Panc1 (cell line): Measurements from ENCODE around the gene KCNA5.

Source experiments
- POLR2AphosphoS5 ChIP-seq: IDR thresholded peaks from 2 replicates; pipeline ENCODE4 v1.6.1; 2012; ENCODE audit warnings: mild to moderate bottlenecking, low read depth, low read length, moderate library complexity
- SIN3A ChIP-seq: IDR thresholded peaks from 2 replicates; pipeline ENCODE4 v1.6.1; 2012; ENCODE audit warnings: low read depth, mild to moderate bottlenecking, low read length, moderate library complexity, borderline replicate concordance; ENCODE audit not compliant: insufficient read depth
- TCF7L2 ChIP-seq: IDR thresholded peaks from 2 replicates; pipeline ENCODE4 v1.6.1; 2011; ENCODE audit warnings: mild to moderate bottlenecking, low read depth, low read length, inconsistent platforms
- TF ChIP-seq, protein P1 (sequence below): fragments of 450-650 bp; IDR thresholded peaks from 2 replicates; pipeline ENCODE4 v1.5.1; 2017; ENCODE audit warnings: mild to moderate bottlenecking
- TF ChIP-seq, protein P2 (sequence below), 2 experiments: IDR thresholded peaks; 2 replicates each; pipeline ENCODE4 v1.6.1; 2011 to 2012; ENCODE audit warnings: low read depth in 2 of 2, control low read depth in 1 of 2, low read length in 1 of 2, mild to moderate bottlenecking in 1 of 2, moderate library complexity in 1 of 2; ENCODE audit not compliant: insufficient read depth in 1 of 2

DNA sequence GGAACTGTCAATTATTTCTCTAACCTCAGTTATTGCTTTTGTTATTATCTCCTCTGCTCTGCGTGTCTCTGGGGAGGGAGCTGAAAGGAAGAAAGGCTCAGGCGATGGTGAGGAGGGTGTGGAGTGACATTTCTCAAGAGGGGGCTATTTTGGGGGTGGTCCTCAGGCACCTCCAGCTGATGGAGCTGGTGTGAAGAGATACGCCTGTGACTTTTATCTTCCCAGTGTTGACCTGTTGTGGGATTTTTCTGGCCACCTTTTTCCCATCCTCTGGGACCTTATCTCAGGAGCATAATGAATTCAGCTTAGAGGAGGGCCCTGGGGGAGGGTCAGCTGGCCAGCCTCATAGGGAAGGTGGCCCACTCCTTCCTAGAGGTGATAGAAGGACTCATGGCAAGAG lies 26.4 kb downstream of the KCNA5 start:
- TF ChIP-seq POLR2AphosphoS5 (no peak), SIN3A (no peak), TCF7L2 (no peak)
- TF ChIP-seq, protein P1, sequence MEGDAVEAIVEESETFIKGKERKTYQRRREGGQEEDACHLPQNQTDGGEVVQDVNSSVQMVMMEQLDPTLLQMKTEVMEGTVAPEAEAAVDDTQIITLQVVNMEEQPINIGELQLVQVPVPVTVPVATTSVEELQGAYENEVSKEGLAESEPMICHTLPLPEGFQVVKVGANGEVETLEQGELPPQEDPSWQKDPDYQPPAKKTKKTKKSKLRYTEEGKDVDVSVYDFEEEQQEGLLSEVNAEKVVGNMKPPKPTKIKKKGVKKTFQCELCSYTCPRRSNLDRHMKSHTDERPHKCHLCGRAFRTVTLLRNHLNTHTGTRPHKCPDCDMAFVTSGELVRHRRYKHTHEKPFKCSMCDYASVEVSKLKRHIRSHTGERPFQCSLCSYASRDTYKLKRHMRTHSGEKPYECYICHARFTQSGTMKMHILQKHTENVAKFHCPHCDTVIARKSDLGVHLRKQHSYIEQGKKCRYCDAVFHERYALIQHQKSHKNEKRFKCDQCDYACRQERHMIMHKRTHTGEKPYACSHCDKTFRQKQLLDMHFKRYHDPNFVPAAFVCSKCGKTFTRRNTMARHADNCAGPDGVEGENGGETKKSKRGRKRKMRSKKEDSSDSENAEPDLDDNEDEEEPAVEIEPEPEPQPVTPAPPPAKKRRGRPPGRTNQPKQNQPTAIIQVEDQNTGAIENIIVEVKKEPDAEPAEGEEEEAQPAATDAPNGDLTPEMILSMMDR, result no peak
- TF ChIP-seq, protein P2, sequence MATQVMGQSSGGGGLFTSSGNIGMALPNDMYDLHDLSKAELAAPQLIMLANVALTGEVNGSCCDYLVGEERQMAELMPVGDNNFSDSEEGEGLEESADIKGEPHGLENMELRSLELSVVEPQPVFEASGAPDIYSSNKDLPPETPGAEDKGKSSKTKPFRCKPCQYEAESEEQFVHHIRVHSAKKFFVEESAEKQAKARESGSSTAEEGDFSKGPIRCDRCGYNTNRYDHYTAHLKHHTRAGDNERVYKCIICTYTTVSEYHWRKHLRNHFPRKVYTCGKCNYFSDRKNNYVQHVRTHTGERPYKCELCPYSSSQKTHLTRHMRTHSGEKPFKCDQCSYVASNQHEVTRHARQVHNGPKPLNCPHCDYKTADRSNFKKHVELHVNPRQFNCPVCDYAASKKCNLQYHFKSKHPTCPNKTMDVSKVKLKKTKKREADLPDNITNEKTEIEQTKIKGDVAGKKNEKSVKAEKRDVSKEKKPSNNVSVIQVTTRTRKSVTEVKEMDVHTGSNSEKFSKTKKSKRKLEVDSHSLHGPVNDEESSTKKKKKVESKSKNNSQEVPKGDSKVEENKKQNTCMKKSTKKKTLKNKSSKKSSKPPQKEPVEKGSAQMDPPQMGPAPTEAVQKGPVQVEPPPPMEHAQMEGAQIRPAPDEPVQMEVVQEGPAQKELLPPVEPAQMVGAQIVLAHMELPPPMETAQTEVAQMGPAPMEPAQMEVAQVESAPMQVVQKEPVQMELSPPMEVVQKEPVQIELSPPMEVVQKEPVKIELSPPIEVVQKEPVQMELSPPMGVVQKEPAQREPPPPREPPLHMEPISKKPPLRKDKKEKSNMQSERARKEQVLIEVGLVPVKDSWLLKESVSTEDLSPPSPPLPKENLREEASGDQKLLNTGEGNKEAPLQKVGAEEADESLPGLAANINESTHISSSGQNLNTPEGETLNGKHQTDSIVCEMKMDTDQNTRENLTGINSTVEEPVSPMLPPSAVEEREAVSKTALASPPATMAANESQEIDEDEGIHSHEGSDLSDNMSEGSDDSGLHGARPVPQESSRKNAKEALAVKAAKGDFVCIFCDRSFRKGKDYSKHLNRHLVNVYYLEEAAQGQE (IDR thresholded peaks at IDR 0.05; ENCODE audit: insufficient read depth in 1 of 2, low read depth in 2 of 2, low read length in 1 of 2), result no peak
